ENCODE results near the gene SPRR3.
"Not testable (repeated sequence)": the region's sequence is repeated elsewhere in the genome, so short reads cannot be mapped to it uniquely, and the experiment has no call there.

SPRR3 gene

DNA sequence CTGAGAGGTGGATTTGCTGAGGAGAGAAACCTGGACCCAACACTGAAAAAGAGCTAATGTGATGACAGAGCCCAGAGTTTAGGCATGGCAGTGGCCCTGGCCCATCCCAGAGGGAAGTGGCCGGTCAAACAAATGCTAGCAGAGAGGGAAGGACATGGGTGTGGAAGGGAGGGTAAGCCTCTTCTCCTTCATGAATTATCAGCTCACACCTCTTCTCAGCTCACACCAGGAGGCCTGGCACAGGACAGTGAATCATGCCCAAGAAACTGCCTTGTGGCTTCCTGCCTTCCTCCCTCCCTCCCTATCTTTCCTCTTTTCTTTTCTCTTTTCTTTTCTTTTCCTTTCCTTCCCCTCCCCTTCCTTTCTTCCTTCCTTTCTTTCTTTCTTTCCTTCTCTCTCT is 1.3 kb upstream of the SPRR3 start:
- no peaks in the 10 kb centered on the region for H3K9me3 Mint-ChIP-seq
- no peaks in the 10 kb centered on the region for H3K36me3 Mint-ChIP-seq (ENCODE audit: low read depth)
- peaks cover 30% of the 10 kb centered on the region for H3K27me3 Mint-ChIP-seq
- no peak overlapping the region for H3K4me3 Mint-ChIP-seq
- H3K4me1 Mint-ChIP-seq (ENCODE audit: low read depth) = no peaks in the 10 kb centered on the region
- no peak overlapping the region for H3K27ac Mint-ChIP-seq

GRCh38 chr1:153011235-153011758 is 9.7 kb downstream of the SPRR3 start:
- H3K9me3 Mint-ChIP-seq; H3K36me3 Mint-ChIP-seq (ENCODE audit: low read depth); H3K27ac Mint-ChIP-seq; H3K4me3 Mint-ChIP-seq; H3K4me1 Mint-ChIP-seq (ENCODE audit: low read depth): not testable (repeated sequence)
- peaks cover 18% of the 10 kb centered on the region for H3K27me3 Mint-ChIP-seq

DNA sequence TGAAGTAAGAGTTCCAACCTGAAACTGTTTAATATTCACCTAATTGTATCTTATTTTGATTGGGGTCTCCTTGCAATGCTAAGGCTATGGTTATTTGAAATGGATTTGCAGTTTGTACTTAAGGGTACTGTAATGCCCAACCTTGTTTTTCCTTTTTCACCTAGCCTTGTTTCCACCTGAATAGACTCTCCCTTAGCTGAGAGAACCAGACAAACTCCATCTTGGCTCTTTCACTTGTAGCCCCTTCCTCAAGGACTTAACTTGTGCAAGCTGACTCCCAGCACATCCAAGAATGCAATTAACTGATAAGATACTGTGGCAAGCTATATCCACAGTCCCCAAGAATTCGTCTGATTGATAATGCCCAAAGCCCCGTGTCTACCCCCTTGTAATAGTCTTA is 20.3 kb downstream of the SPRR3 start:
- not testable (repeated sequence) for H3K4me1 Mint-ChIP-seq (ENCODE audit: low read depth); H3K4me3 Mint-ChIP-seq; H3K36me3 Mint-ChIP-seq (ENCODE audit: low read depth); H3K27ac Mint-ChIP-seq; H3K9me3 Mint-ChIP-seq
- H3K27me3 Mint-ChIP-seq = peaks cover 42% of the 10 kb centered on the region

DNA sequence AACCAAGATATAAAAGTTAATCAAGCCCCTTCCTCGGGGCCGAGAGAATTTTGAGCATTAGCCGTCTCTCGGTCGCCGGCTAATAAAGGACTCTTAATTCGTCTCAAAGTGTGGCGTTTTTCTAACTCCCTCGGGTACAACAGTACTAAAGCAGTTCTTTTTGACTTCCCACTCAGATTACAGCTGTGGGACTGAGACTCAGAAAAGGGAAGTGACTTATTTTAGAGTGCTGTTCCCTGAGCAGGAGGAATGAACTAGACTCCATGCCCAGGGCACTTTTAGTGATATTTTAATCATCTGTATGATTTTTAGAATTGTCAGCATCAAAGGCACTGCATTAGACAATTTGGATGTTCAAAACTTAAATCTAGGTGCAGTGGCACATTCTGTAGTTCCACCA is 20.8 kb downstream of the SPRR3 start:
- H3K4me1 Mint-ChIP-seq (ENCODE audit: low read depth); H3K27ac Mint-ChIP-seq; H3K9me3 Mint-ChIP-seq; H3K36me3 Mint-ChIP-seq (ENCODE audit: low read depth); H3K4me3 Mint-ChIP-seq: not testable (repeated sequence)
- H3K27me3 Mint-ChIP-seq = peaks cover 45% of the 10 kb centered on the region

- no peaks in the 10 kb centered on the region for H3K4me1 Mint-ChIP-seq (ENCODE audit: low read depth)
- H3K27ac Mint-ChIP-seq = no peak overlapping the region
- H3K36me3 Mint-ChIP-seq (ENCODE audit: low read depth) = no peaks in the 10 kb centered on the region
- H3K27me3 Mint-ChIP-seq = peaks cover 44% of the 10 kb centered on the region
- H3K4me3 Mint-ChIP-seq = no peak overlapping the region
- no peaks in the 10 kb centered on the region for H3K9me3 Mint-ChIP-seq
Observed at GRCh38 chr1:153023109-153023508, 21.6 kb downstream of the SPRR3 start.

- Mint-ChIP-seq H3K4me3 (no peak overlapping the region), H3K36me3 (ENCODE audit: low read depth) (no peaks in the 10 kb centered on the region), H3K27ac (no peak overlapping the region), H3K4me1 (ENCODE audit: low read depth) (no peaks in the 10 kb centered on the region), H3K9me3 (no peaks in the 10 kb centered on the region), H3K27me3 (peaks cover 45% of the 10 kb centered on the region)
Observed at GRCh38 chr1:153024413-153024812, 22.9 kb downstream of the SPRR3 start.

DNA sequence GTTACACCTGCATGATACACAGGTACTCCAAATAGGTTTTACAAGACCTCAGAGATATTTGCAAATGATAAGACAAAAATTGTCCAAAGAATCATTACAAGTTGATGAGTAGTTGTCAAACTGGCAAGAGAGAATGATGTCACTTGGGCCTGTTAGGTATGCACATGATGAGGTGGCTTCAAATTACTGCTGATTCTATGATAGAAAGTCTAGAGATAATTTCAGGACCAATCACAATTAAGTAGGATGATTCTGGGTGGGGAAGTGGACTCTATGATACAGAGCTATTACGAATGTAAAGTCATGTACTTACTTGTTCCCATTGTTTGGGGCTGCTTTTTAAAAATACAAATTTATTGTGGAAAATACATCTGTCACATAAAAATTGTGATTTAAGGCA is 24.2 kb downstream of the SPRR3 start:
- Mint-ChIP-seq H3K27ac (no peak overlapping the region), H3K36me3 (ENCODE audit: low read depth) (no peaks in the 10 kb centered on the region), H3K4me1 (ENCODE audit: low read depth) (no peaks in the 10 kb centered on the region), H3K9me3 (no peaks in the 10 kb centered on the region), H3K4me3 (no peak overlapping the region), H3K27me3 (peaks cover 40% of the 10 kb centered on the region)

- H3K4me3 Mint-ChIP-seq = no peak overlapping the region
- no peaks in the 10 kb centered on the region for H3K4me1 Mint-ChIP-seq (ENCODE audit: low read depth)
Observed at GRCh38 chr1:153028766-153029165, 27.2 kb downstream of the SPRR3 start.

GRCh38 chr1:153030895-153031294 is 29.3 kb downstream of the SPRR3 start, which contains the start of gene SPRR1B:
SPRR1B (plus strand) TSS chr1:153031203; CDS start chr1:153032346, 1,143 bp downstream.
- Mint-ChIP-seq H3K9me3 (no peaks in the 10 kb centered on the region), H3K4me1 (ENCODE audit: low read depth) (no peaks in the 10 kb centered on the region), H3K4me3 (no peak within 1 kb of the TSS), H3K36me3 (ENCODE audit: low read depth) (no peaks in the 10 kb centered on the region), H3K27me3 (peaks cover 30% of the 10 kb centered on the region), H3K27ac (no peak within 1 kb of the TSS)

More at GRCh38 chr1:153028766-153029165, 27.2 kb downstream of the SPRR3 start:
- no peak overlapping the region for H3K27ac Mint-ChIP-seq
- no peaks in the 10 kb centered on the region for H3K9me3 Mint-ChIP-seq
- H3K27me3 Mint-ChIP-seq = peaks cover 29% of the 10 kb centered on the region
- no peaks in the 10 kb centered on the region for H3K36me3 Mint-ChIP-seq (ENCODE audit: low read depth)

DNA sequence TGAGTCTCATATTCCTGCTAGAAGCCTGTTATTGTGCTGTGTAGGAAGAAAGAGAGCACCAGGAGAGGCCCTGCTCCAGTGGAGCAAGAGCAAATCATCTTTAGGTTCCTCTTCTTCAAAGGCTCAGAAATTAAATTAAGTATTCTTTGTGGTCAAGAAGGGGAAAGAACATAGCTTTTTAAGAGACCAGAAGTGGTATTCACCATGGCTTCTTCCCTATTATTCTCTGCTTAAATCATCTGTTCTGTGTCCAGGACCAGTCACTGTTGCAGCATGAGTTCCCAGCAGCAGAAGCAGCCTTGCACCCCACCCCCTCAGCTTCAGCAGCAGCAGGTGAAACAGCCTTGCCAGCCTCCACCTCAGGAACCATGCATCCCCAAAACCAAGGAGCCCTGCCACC is 30.5 kb downstream of the SPRR3 start:
- H3K27me3 Mint-ChIP-seq = peaks cover 33% of the 10 kb centered on the region
- H3K4me1 Mint-ChIP-seq (ENCODE audit: low read depth) = no peaks in the 10 kb centered on the region
- no peaks in the 10 kb centered on the region for H3K36me3 Mint-ChIP-seq (ENCODE audit: low read depth)
- no peaks in the 10 kb centered on the region for H3K9me3 Mint-ChIP-seq
- H3K27ac Mint-ChIP-seq = no peak overlapping the region
- H3K4me3 Mint-ChIP-seq = no peak overlapping the region

GRCh38 chr1:153032677-153033308 is 31.2 kb downstream of the SPRR3 start:
- Mint-ChIP-seq H3K27me3 (peaks cover 38% of the 10 kb centered on the region), H3K9me3 (no peaks in the 10 kb centered on the region), H3K36me3 (ENCODE audit: low read depth) (no peaks in the 10 kb centered on the region), H3K4me1 (ENCODE audit: low read depth) (no peaks in the 10 kb centered on the region), H3K27ac (no peak overlapping the region), H3K4me3 (no peak overlapping the region)

DNA sequence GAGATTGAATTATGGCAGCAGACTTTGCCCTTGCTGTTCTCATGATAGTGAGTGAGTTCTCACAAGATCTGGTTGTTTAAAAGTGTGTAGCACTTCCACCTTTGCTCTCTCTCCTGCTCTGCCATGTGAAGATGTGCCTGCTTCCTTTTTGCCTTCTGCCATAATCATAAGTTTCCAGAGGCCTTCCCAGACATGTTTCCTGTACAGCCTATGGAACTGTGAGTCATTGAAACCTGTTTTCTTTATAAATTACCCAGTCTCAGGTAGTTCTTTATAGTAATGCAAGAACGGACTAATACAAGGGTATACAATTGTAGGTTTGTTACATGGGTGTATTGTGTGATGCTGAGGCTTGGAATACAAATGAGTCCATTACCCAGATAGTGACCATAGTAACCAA is 33.7 kb downstream of the SPRR3 start:
- H3K4me1 Mint-ChIP-seq (ENCODE audit: low read depth) = no peaks in the 10 kb centered on the region
- no peak overlapping the region for H3K27ac Mint-ChIP-seq
- no peak overlapping the region for H3K4me3 Mint-ChIP-seq

GRCh38 chr1:153040950-153041631 is 39.5 kb downstream of the SPRR3 start, which contains the start of gene SPRR2D:
SPRR2D (minus strand) TSS chr1:153041120; CDS start chr1:153040346, 774 bp downstream.
- H3K4me3 Mint-ChIP-seq = no peak within 1 kb of the TSS
- no peaks in the 10 kb centered on the region for H3K4me1 Mint-ChIP-seq (ENCODE audit: low read depth)
- H3K27ac Mint-ChIP-seq = no peak within 1 kb of the TSS
- no peaks in the 10 kb centered on the region for H3K9me3 Mint-ChIP-seq
- peaks cover 69% of the 10 kb centered on the region for H3K27me3 Mint-ChIP-seq
- H3K36me3 Mint-ChIP-seq (ENCODE audit: low read depth) = no peaks in the 10 kb centered on the region

More for the DNA sequence above, 33.7 kb downstream of the SPRR3 start:
- no peaks in the 10 kb centered on the region for H3K9me3 Mint-ChIP-seq
- peaks cover 37% of the 10 kb centered on the region for H3K27me3 Mint-ChIP-seq
- H3K36me3 Mint-ChIP-seq (ENCODE audit: low read depth) = no peaks in the 10 kb centered on the region

DNA sequence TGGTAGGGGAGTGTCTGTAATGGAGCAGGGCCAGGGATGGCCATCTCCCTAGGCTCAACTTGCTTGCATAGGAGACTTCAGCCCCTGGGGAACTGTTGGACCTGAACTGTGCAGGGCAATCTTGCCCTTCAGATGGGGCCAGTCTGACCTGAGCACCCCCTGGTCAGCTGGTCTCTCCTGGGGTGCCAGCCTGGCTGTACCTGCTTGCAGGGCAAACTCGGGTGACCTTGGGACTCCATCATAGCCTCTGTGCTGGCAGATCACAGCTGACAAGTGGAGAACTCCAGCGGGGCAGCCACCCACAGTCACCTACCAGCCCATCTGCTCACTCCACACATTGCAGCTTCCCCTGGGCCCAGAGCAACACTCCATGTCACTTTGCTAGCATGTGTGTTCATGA is 47.7 kb downstream of the SPRR3 start:
- no peaks in the 10 kb centered on the region for H3K4me1 Mint-ChIP-seq (ENCODE audit: low read depth)
- H3K4me3 Mint-ChIP-seq = no peak overlapping the region
- no peaks in the 10 kb centered on the region for H3K9me3 Mint-ChIP-seq
- no peak overlapping the region for H3K27ac Mint-ChIP-seq
- H3K27me3 Mint-ChIP-seq = peaks cover 66% of the 10 kb centered on the region
- no peaks in the 10 kb centered on the region for H3K36me3 Mint-ChIP-seq (ENCODE audit: low read depth)
